Aorta (tissue), 5 donors: ENCODE data around the gene PTGES3. TPM values are rescaled to one million over a fixed set of nuclear protein-coding genes. Genes with fewer than 3 reads are reported as not detected.

Source experiments
- ATAC-seq: fragments of 200-7000 bp; cut with Tn5 transposase; one replicate; pipeline ENCODE4 v1.9.1; 2022; ENCODE audit warnings: moderate library complexity; ENCODE audit not compliant: low FRiP score
- DNase-seq, 2 donors: peaks; one replicate each; pipeline ENCODE4 v3.0.0-alpha.2; 2020
- H3K27ac ChIP-seq, 2 donors: one replicate each; pipeline ENCODE4 v1.5.1; 2013; ENCODE audit warnings: low read length in 2 of 2, mild to moderate bottlenecking in 2 of 2, moderate library complexity in 2 of 2, control low read depth in 1 of 2, inconsistent platforms in 1 of 2, low read depth in 1 of 2
- H3K27me3 ChIP-seq, 2 donors: one replicate each; pipeline ENCODE4 v1.6.1; 2013; ENCODE audit warnings: control low read depth in 1 of 2, low read length in 1 of 2, mild to moderate bottlenecking in 1 of 2, moderate library complexity in 1 of 2; ENCODE audit not compliant: insufficient read depth in 2 of 2, control insufficient read depth in 1 of 2
- H3K36me3 ChIP-seq, 2 donors: one replicate each; pipeline ENCODE4 v1.6.1; 2013; ENCODE audit warnings: control low read depth in 1 of 2, low read length in 1 of 2, mild to moderate bottlenecking in 1 of 2; ENCODE audit not compliant: insufficient read depth in 2 of 2, control insufficient read depth in 1 of 2
- H3K4me1 ChIP-seq, 2 donors: one replicate each; pipeline ENCODE4 v1.6.1; 2013; ENCODE audit warnings: low read length in 2 of 2, control low read depth in 1 of 2, mild to moderate bottlenecking in 1 of 2, moderate library complexity in 1 of 2; ENCODE audit not compliant: insufficient read depth in 2 of 2, control insufficient read depth in 1 of 2
- H3K4me3 ChIP-seq, 2 donors: one replicate each; pipeline ENCODE4 v1.5.1; 2013; ENCODE audit warnings: low read length in 2 of 2, control low read depth in 1 of 2, mild to moderate bottlenecking in 1 of 2
- H3K9me3 ChIP-seq: one replicate; pipeline ENCODE4 v1.6.1; 2013; ENCODE audit warnings: mild to moderate bottlenecking, low read length; ENCODE audit not compliant: control insufficient read depth
- WGBS, 2 donors: extraction: QIAGEN DNeasy Blood & Tissue Kit; methylation state at CpG; one replicate each; pipeline ENCODE4 v1.1.7; 2013; 5-methylcytosine and 5-hydroxymethylcytosine counted together
- intact Hi-C, 2 donors: fragments of 100-400 bp; cut with DNase I; formaldehyde crosslinking; loops; one replicate each; pipeline versions ENCODE4 v1.14.2 to v1.15.0; 2022
- polyA plus RNA-seq, 2 donors: library from polyadenylated mRNA; stranded (reverse); fragments of 200-250 nt; gene quantifications; one replicate each; pipeline ENCODE4 v1.2.3, GENCODE V29; 2013
- total RNA-seq, 2 donors: library from RNA; stranded (reverse); fragmentation: NEBNext Ultra II Directional; extraction: Animal tissue kit (Norgen Biotek cat#: 25700); gene quantifications; one replicate each; pipeline ENCODE4 v1.2.1, GENCODE V29; 2021
- donor health status: healthy with polysubstance abuse.
- donor health status: Bipolar disorder and iron deficiency.
- donor health status: DM: no; HTN: no; CAD: no.
- donor health status: DM: no; HTN: no; CAD: no.
- donor health status: DM: yes; HTN: yes; CAD: no.

PTGES3 gene
- total and polyA plus RNA-seq, 4 donors: 142 to 221 (median 150) TPM

- DNase-seq (no peak), ATAC-seq (no peak)
- no peak overlapping the region for H3K27ac ChIP-seq
- no peaks in the 10 kb centered on the region for H3K27me3 ChIP-seq
- no peaks in the 10 kb centered on the region for H3K9me3 ChIP-seq
- H3K4me3 ChIP-seq: peak overlapping the region; percentile 80 to 82
- intact Hi-C loops: loop anchor here in 1 of 2 donors (10.0 kb wide), 1 partner anchor 79 kb away; the partner anchor contains the start of gene ATP5F1B
- 50 to 63% methylated on average over 3 of the region's 3 CpGs for WGBS, 2 donors
- no peaks in the 10 kb centered on the region for H3K36me3 ChIP-seq
- H3K4me1 ChIP-seq: peaks cover 0 to 7% of the 10 kb centered on the region in 2 donors
These were observed 35.3 kb upstream of the PTGES3 start for GRCh38 chr12:56723352-56723751.

DNA sequence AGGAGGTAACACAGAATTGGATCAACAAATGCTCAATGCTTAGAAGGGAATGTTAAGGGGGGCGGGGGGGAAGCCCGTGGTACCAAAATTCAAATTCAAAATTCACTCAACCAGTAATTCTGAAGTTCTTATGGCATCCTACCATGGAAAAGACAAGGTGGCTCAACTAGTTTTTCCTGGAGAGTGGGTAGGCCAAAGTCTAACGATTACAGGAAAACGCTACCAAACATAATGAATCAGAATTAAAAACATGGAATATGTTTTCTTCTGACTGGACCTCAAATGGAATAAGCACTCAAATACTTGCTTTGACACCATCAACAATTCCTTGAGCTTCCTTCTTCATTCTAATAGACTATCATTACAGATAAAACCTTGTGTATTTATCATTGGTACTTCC is 34.7 kb upstream of the PTGES3 start:
- Histone ChIP-seq H3K27ac (no peak overlapping the region), H3K36me3 (no peaks in the 10 kb centered on the region), H3K4me3 (no peak overlapping the region), H3K9me3 (no peaks in the 10 kb centered on the region), H3K27me3 (no peaks in the 10 kb centered on the region), H3K4me1 (peaks cover 0 to 7% of the 10 kb centered on the region in 2 donors)
- DNase-seq (no peak), ATAC-seq (no peak)
- WGBS, 2 donors: 51 to 69% methylated on average over 4 of the region's 4 CpGs
- intact Hi-C loops: loop anchor here in 1 of 2 donors (10.0 kb wide), 1 partner anchor 78 kb away; the partner anchor contains the start of gene ATP5F1B

DNA sequence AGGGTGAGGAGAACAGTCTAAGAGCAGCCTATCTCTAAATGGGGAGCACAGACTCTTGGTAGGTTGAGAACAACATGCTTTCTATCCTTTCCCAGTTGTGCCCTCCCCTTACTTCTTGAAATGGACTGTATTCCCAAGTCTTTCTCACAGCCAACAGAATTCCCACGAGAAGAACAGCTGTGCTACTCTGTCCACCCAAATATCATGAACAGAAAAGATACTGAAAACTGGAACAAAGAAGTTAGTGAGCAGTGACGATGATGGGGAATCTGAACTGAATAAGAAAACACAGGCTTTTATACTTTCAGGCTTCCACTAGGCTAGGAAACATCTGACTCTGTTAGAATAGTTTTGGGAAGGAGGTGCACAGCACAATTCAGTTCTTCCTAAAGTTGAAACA is 33.6 kb upstream of the PTGES3 start:
- Histone ChIP-seq H3K27ac (no peak overlapping the region), H3K9me3 (no peaks in the 10 kb centered on the region), H3K27me3 (no peaks in the 10 kb centered on the region), H3K4me3 (no peak overlapping the region), H3K4me1 (peaks cover 0 to 7% of the 10 kb centered on the region in 2 donors), H3K36me3 (no peaks in the 10 kb centered on the region)
- ATAC-seq (no peak), DNase-seq (no peak)
- WGBS, 2 donors: 22 to 31% methylated on average over 2 of the region's 2 CpGs
- intact Hi-C loops: loop anchor here in 1 of 2 donors (10.0 kb wide), 1 partner anchor 77 kb away; the partner anchor contains the start of gene ATP5F1B

DNA sequence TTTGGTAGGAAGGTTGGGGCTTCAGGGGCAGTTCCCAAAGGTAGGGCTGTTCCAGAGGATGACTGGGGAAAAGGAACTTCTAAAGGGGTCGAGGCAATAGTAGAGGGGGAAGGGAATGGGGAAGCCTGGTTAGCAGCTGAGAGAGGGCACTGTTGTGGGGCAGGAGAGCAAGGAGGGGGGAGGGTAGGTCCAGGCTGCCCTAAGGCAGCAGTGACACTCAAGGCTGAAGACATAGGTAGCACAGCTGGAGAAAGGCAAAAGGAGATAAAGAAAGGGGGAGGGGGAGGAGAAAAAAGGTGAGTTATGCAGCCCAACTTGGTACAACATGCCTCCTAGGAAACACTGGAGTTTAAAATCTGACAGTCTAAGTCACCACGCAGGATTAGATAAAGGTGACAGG is 33.1 kb upstream of the PTGES3 start:
- H3K27ac ChIP-seq: no peak overlapping the region
- intact Hi-C loops: loop anchor here in 1 of 2 donors (10.0 kb wide), 1 partner anchor 76 kb away; the partner anchor contains the start of gene ATP5F1B
- H3K4me1 ChIP-seq: peaks cover 0 to 7% of the 10 kb centered on the region in 2 donors
- no peak for ATAC-seq
- H3K4me3 ChIP-seq: no peak overlapping the region
- DNase-seq: peak in 1 of 2 donors; percentile 25
- no peaks in the 10 kb centered on the region for H3K27me3 ChIP-seq
- no peaks in the 10 kb centered on the region for H3K36me3 ChIP-seq
- WGBS, 2 donors: 62 to 66% methylated on average over 2 of the region's 2 CpGs
- H3K9me3 ChIP-seq: no peaks in the 10 kb centered on the region

DNA sequence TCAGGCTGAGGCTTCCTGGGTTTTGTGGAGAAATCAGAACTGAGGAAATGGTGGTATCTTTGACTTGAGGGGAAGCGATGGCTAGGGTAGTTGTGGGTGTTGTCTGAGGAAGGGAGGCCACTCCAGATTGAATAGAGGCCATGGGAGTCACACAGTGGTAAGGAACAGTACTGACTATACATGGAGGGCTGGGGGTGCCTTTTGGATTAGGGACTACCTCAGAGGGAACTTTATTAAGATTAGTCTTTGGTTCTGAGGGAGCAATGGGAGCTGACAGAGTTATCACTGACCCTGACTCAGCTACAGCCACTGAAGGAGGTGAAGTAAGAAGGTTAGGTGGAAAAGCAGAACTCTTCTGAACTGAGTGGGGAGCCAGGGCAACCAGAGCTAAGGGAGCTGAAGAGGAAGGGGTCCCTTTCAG is 32.7 kb upstream of the PTGES3 start:
- Histone ChIP-seq H3K36me3 (peaks cover 0 to under 1% of the 10 kb centered on the region in 2 donors), H3K27me3 (no peaks in the 10 kb centered on the region), H3K27ac (no peak overlapping the region), H3K4me1 (peaks cover 0 to 7% of the 10 kb centered on the region in 2 donors), H3K4me3 (no peak overlapping the region), H3K9me3 (no peaks in the 10 kb centered on the region)
- DNase-seq (peak in 1 of 2 donors; percentile 15), ATAC-seq (no peak)
- WGBS, 2 donors: 82 to 87% methylated on average over 1 of the region's 1 CpG
- intact Hi-C loops: loop anchor here in 1 of 2 donors (10.0 kb wide), 1 partner anchor 76 kb away; the partner anchor contains the start of gene ATP5F1B

DNA sequence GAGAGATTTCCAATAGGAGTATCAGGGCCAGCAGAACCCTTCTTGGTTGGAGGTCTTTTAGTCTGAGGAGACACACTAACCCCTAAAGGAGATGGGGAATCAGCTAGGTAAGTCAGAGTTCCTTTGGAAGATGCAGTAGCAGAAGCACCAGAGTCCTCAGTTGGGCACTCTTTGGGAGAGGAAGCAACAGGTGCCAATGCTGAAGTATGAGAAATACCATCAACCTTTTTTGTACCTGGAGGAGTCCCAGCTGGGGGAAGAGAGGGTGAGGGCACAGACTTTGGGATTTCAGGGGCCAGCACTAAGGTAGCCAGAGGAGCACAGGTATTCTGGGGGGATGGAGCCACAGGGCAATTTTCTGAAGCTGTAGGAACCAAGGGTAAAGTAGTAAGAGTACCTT is 31.0 kb upstream of the PTGES3 start:
- ATAC-seq (no peak), DNase-seq (no peak)
- intact Hi-C loops: no loop called here
- peaks cover 2% of the 10 kb centered on the region in 2 donors for H3K36me3 ChIP-seq
- H3K4me1 ChIP-seq: peaks cover 0 to 7% of the 10 kb centered on the region in 2 donors
- no peak overlapping the region for H3K27ac ChIP-seq
- H3K4me3 ChIP-seq: no peak overlapping the region
- H3K9me3 ChIP-seq: no peaks in the 10 kb centered on the region
- H3K27me3 ChIP-seq: no peaks in the 10 kb centered on the region

GRCh38 chr12:56718636-56719035 is 30.6 kb upstream of the PTGES3 start:
- DNase-seq (peak in 1 of 2 donors; percentile 11), ATAC-seq (no peak)
- intact Hi-C loops: no loop called here
- H3K9me3 ChIP-seq: no peaks in the 10 kb centered on the region
- no peaks in the 10 kb centered on the region for H3K27me3 ChIP-seq
- H3K27ac ChIP-seq: no peak overlapping the region
- H3K36me3 ChIP-seq: peaks cover 3 to 5% of the 10 kb centered on the region in 2 donors
- WGBS, 2 donors: 67 to 68% methylated on average over 4 of the region's 4 CpGs
- H3K4me1 ChIP-seq: peaks cover 0 to 7% of the 10 kb centered on the region in 2 donors
- H3K4me3 ChIP-seq: no peak overlapping the region

- H3K27me3 ChIP-seq: no peaks in the 10 kb centered on the region
- H3K4me3 ChIP-seq: no peak overlapping the region
- no peak overlapping the region for H3K27ac ChIP-seq
- no peaks in the 10 kb centered on the region for H3K9me3 ChIP-seq
- DNase-seq (peak in 1 of 2 donors; percentile 7), ATAC-seq (no peak)
- peaks cover 0 to 7% of the 10 kb centered on the region in 2 donors for H3K4me1 ChIP-seq
- intact Hi-C loops: no loop called here
- H3K36me3 ChIP-seq: peaks cover 6 to 8% of the 10 kb centered on the region in 2 donors
- WGBS, 2 donors: 100% methylated on average over 1 of the region's 1 CpG
These were observed 30.1 kb upstream of the PTGES3 start for GRCh38 chr12:56718149-56718548.
